Esophagus squamous epithelium (tissue), 4 donors: ENCODE data around the gene TBC1D22B.

Experiments used
- POLR2A ChIP-seq, 4 donors: fragments of 450-650 bp; IDR thresholded peaks; one replicate each; pipeline ENCODE4 v1.6.1; 2017; ENCODE audit warnings: antibody characterized with exemption in 4 of 4, mild to moderate bottlenecking in 4 of 4, moderate library complexity in 3 of 4
- TF ChIP-seq, protein P1 (sequence below), 6 experiments: fragments of 450-650 bp in 4 of 6; fragments of 200-600 bp in 2 of 6; sonication (generic) in 2 of 6; IDR thresholded peaks; one replicate each; pipeline ENCODE4 v1.5.1; 2016 to 2019; ENCODE audit warnings: antibody characterized with exemption in 6 of 6, mild to moderate bottlenecking in 4 of 6, moderate library complexity in 4 of 6

DNA sequence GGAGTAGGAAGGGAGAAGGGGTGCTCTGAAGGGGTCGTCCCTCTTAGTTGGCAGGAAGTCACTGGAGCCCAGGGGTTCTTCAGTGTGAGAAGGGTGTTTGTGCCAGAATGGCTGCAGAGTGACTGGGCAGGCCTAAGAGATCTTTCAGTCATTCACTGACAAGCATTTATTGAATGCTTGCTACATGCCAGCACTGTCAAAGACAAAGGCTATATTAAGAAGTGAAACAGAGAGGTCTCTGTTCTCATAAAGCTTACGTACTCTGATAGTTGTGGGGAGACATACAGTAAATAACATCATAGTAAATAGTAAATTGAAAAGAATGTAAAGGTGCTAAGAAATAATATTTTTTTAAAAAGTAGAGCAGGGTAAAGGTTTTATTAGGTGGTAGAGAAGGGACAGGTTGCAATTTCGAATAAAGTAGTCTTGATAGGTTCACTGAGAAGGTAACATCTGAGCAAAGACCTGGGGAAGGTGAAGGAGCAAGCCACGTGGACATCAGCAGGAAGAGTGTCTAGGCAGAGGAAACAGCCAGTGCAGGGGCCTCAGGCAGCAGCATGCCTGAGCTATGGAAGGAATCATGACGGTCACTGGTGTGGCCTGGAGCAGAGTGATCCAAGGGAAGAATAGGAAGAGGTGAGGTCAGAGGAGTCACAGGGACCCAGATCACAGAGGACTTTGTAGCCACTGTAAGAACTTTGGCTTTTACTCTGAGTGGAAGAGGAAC is 59.9 kb downstream of the TBC1D22B start:
- TF ChIP-seq, protein P1, sequence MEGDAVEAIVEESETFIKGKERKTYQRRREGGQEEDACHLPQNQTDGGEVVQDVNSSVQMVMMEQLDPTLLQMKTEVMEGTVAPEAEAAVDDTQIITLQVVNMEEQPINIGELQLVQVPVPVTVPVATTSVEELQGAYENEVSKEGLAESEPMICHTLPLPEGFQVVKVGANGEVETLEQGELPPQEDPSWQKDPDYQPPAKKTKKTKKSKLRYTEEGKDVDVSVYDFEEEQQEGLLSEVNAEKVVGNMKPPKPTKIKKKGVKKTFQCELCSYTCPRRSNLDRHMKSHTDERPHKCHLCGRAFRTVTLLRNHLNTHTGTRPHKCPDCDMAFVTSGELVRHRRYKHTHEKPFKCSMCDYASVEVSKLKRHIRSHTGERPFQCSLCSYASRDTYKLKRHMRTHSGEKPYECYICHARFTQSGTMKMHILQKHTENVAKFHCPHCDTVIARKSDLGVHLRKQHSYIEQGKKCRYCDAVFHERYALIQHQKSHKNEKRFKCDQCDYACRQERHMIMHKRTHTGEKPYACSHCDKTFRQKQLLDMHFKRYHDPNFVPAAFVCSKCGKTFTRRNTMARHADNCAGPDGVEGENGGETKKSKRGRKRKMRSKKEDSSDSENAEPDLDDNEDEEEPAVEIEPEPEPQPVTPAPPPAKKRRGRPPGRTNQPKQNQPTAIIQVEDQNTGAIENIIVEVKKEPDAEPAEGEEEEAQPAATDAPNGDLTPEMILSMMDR (IDR thresholded peaks at IDR 0.05) = no peak
- TF ChIP-seq POLR2A (IDR thresholded peaks at IDR 0.05) = no peak
